GM23248 (cell line): ENCODE data around the gene CELSR1. TPM values are rescaled to one million over a fixed set of nuclear protein-coding genes. Genes with fewer than 3 reads are reported as not detected.

ENCODE experiments used
- DNase-seq: peaks from one replicate; pipeline ENCODE4 v3.0.0-alpha.2; 2015
- H2AFZ ChIP-seq: fragments of 200-600 bp; sonication (generic); 2 replicates; pipeline ENCODE4 v1.6.1; 2016; ENCODE audit warnings: antibody characterized with exemption
- H3F3A ChIP-seq: fragments of 200-600 bp; sonication (generic); 2 replicates; pipeline ENCODE4 v1.6.1; 2016; ENCODE audit warnings: mild to moderate bottlenecking, antibody characterized with exemption, mixed run types; ENCODE audit not compliant: insufficient read depth
- H3K27ac ChIP-seq: fragments of 200-600 bp; sonication (generic); 2 replicates; pipeline ENCODE4 v1.5.1; 2016; ENCODE audit warnings: mild to moderate bottlenecking
- H3K27me3 ChIP-seq: fragments of 200-600 bp; sonication (generic); replicated peaks from 2 replicates; pipeline ENCODE4 v1.6.1; 2016; ENCODE audit warnings: mild to moderate bottlenecking; ENCODE audit not compliant: insufficient read depth
- H3K36me3 ChIP-seq: fragments of 200-600 bp; sonication (generic); 2 replicates; pipeline ENCODE4 v1.6.1; 2016; ENCODE audit warnings: low read depth, mild to moderate bottlenecking
- H3K4me1 ChIP-seq: fragments of 200-600 bp; sonication (generic); 2 replicates; pipeline ENCODE4 v1.6.1; 2016; ENCODE audit warnings: mild to moderate bottlenecking; ENCODE audit not compliant: insufficient read depth
- H3K4me2 ChIP-seq: fragments of 200-600 bp; sonication (generic); one replicate; pipeline ENCODE4 v1.6.1; 2016; ENCODE audit warnings: mild to moderate bottlenecking; ENCODE audit not compliant: unreplicated experiment
- H3K4me3 ChIP-seq: fragments of 200-600 bp; sonication (generic); 2 replicates; pipeline ENCODE4 v1.5.1; 2016; ENCODE audit warnings: mild to moderate bottlenecking
- H3K79me2 ChIP-seq: fragments of 200-600 bp; sonication (generic); 2 replicates; pipeline ENCODE4 v1.6.1; 2016; ENCODE audit warnings: mild to moderate bottlenecking; ENCODE audit not compliant: insufficient read depth
- H3K9ac ChIP-seq: fragments of 200-600 bp; sonication (generic); 2 replicates; pipeline ENCODE4 v1.6.1; 2016; ENCODE audit warnings: mild to moderate bottlenecking
- H3K9me2 ChIP-seq: fragments of 200-600 bp; sonication (generic); 2 replicates; pipeline ENCODE4 v1.6.1; 2016; ENCODE audit warnings: mixed run types, mild to moderate bottlenecking, moderate library complexity; ENCODE audit not compliant: insufficient read depth
- H3K9me3 ChIP-seq: fragments of 200-600 bp; sonication (generic); one replicate; pipeline ENCODE4 v1.6.1; 2017; ENCODE audit warnings: low read depth
- H4K20me1 ChIP-seq: fragments of 200-600 bp; sonication (generic); 2 replicates; pipeline ENCODE4 v1.6.0; 2016; ENCODE audit not compliant: insufficient read depth
- EZH2 ChIP-seq: fragments of 200-600 bp; sonication (generic); IDR thresholded peaks from 2 replicates; pipeline ENCODE4 v1.6.1; 2018; ENCODE audit warnings: antibody characterized with exemption, mild to moderate bottlenecking; ENCODE audit not compliant: insufficient read depth, poor library complexity, severe bottlenecking
- EZH2phosphoT487 ChIP-seq: fragments of 200-600 bp; sonication (generic); IDR thresholded peaks from 2 replicates; pipeline ENCODE4 v1.6.1; 2018; ENCODE audit warnings: antibody characterized with exemption, moderate library complexity, mild to moderate bottlenecking, low read depth; ENCODE audit not compliant: insufficient read depth
- WGBS, 2 experiments: methylation state at CpG; one replicate each; pipeline ENCODE4 v1.1.6; 2015 to 2017; ENCODE audit warnings: low lambda C conversion rate in 2 of 2, low coverage in 1 of 2; ENCODE audit errors: missing lambda C conversion rate in 2 of 2; 5-methylcytosine and 5-hydroxymethylcytosine counted together
- in situ Hi-C: fragments of 300-500 bp; cut with MboI; formaldehyde crosslinking; loops from 2 replicates; pipeline ENCODE4 v1.15.0; 2020
- polyA plus RNA-seq: library from polyadenylated mRNA; unstranded; fragments of >200 nt; fragmentation: Nextera tagmentation; extraction: Ambion mirVana; gene quantifications from 2 replicates; pipeline ENCODE4 v1.2.1, GENCODE V29; 2016
- total RNA-seq: library from RNA; depleted of rRNA; stranded (reverse); fragments of >200 nt; shearing (Covaris generic); gene quantifications from 2 replicates; pipeline ENCODE4 v1.2.3, GENCODE V29; 2014

CELSR1 gene
- total and polyA plus RNA-seq, 2 experiments from 2014 or later = 0.23 to 0.54 TPM

DNA sequence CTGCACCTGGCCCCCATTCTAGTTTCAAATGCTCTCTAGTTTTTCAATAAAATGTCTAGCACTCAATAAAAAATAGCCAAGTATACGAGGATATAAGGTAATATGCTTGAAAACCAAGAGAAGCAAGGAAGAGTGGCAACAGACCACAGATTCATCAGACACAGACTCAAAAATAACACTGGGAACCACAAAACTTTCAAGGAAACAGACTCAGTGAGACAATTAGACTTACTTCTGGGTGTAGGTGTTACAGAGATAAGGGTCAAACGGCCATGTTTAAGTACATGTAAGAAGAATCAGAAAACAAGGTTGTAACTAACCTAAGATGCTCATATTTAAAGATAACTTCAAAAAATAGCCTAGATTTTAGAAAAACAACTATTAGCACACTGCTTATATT, 134.9 kb downstream of the CELSR1 start:
- no peak for TF ChIP-seq EZH2
- no peak for TF ChIP-seq EZH2phosphoT487
- 23 to 26% methylated on average over 2 of the region's 2 CpGs for WGBS, 2 experiments
- in situ Hi-C loops = no loop called here

GRCh38 chr22:46401370-46401769, 136.1 kb downstream of the CELSR1 start:
- no peak overlapping the region for H3K4me2 ChIP-seq
- H3K79me2 ChIP-seq = no peaks in the 10 kb centered on the region
- H3K27me3 ChIP-seq = no peaks in the 10 kb centered on the region; the same call in 1 of the 2 replicates
- H3K9me3 ChIP-seq = no peaks in the 10 kb centered on the region
- no peak for DNase-seq
- TF ChIP-seq EZH2 (no peak), EZH2phosphoT487 (no peak)
- H2AFZ ChIP-seq = no peak overlapping the region
- H3K27ac ChIP-seq = no peak overlapping the region
- no peak overlapping the region for H3K4me3 ChIP-seq
- H3F3A ChIP-seq = no peaks in the 10 kb centered on the region
- no peaks in the 10 kb centered on the region for H3K36me3 ChIP-seq
- 53 to 57% methylated on average over 10 of the region's 10 CpGs for WGBS, 2 experiments
- no peak overlapping the region for H3K9ac ChIP-seq
- H3K9me2 ChIP-seq = no peaks in the 10 kb centered on the region
- no peaks in the 10 kb centered on the region for H3K4me1 ChIP-seq
- in situ Hi-C loops = no loop called here
- H4K20me1 ChIP-seq = no peaks in the 10 kb centered on the region

More for the DNA sequence above, 134.9 kb downstream of the CELSR1 start:
- Histone ChIP-seq H3K9me3 (no peaks in the 10 kb centered on the region), H3K27ac (no peak overlapping the region), H3K4me3 (no peak overlapping the region), H3F3A (no peaks in the 10 kb centered on the region), H3K4me1 (no peaks in the 10 kb centered on the region), H3K79me2 (no peaks in the 10 kb centered on the region), H3K4me2 (no peak overlapping the region), H2AFZ (no peak overlapping the region), H3K9ac (no peak overlapping the region), H3K27me3 (no peaks in the 10 kb centered on the region; the same call in 1 of the 2 replicates), H3K36me3 (no peaks in the 10 kb centered on the region), H3K9me2 (no peaks in the 10 kb centered on the region), H4K20me1 (no peaks in the 10 kb centered on the region)
- no peak for DNase-seq

DNA sequence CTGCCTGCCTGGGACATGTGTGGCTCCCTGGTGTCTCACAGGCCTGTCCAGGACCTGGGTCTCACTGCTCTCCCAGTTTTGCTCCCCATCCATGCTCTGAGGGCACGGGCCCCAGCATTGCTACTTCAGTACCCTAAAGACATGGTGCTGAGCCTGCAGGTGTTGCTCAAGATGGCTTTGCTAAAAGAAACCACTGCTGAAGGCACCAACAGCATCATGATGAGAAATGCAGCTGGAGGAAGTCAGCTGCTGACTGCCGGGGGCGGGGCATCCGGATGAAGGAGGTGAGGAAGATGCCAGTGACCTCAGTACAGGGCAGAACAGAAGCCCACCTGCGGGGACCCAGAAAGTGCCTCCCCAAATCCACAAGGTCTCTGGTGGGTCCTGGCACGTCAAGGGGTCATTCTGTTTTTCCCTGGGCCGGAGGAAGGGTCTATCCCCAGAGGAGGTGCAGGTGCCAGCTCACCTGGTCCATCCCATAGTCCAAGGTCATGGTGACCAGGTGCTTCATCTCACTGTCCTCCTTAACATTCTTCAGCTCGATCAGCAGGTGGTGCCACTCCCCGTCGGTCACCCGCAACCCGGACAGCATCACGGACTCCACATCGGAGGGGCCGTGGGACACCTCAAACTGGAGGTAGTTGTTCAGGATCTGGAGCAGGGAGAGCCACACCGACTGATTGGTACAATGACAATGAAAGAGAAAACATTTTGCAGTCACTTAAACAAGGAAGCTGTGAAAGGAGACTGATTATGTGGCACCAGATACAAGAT, 138.0 kb downstream of the CELSR1 start:
- DNase-seq = no peak
- no peaks in the 10 kb centered on the region for H3K79me2 ChIP-seq
- no peak for TF ChIP-seq EZH2
- no peak for TF ChIP-seq EZH2phosphoT487
- WGBS, 2 experiments = 79 to 82% methylated on average over 16 of the region's 16 CpGs
- no peak overlapping the region for H3K4me2 ChIP-seq
- no peaks in the 10 kb centered on the region for H3K4me1 ChIP-seq
- no peaks in the 10 kb centered on the region; the same call in 1 of the 2 replicates for H3K27me3 ChIP-seq
- no peak overlapping the region for H3K4me3 ChIP-seq
- in situ Hi-C loops = no loop called here
- no peaks in the 10 kb centered on the region for H3F3A ChIP-seq
- no peak overlapping the region for H3K27ac ChIP-seq
- H3K9ac ChIP-seq = no peak overlapping the region
- H3K36me3 ChIP-seq = no peaks in the 10 kb centered on the region
- H3K9me2 ChIP-seq = no peaks in the 10 kb centered on the region
- H3K9me3 ChIP-seq = no peaks in the 10 kb centered on the region
- no peak overlapping the region for H2AFZ ChIP-seq
- H4K20me1 ChIP-seq = no peaks in the 10 kb centered on the region

DNA sequence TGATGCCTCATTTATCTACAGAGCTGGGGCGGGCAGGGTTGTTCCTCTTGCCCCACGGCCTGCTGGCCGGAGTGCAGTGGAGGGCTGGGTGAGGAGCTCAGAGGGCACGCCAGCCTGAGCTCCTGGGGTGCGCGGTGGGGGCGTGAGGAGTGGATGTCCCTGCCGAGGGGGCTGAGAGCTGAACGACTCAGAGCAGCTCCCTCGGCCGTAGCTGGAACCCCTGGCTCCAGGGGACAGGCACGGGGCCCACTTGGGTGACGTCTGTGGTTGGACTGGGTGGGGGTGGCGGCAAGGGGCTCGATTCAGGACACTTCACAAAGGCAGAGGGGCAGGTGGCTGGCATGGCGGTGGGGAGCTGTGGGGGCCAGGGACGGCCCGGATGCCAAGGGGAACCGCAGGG, 139.5 kb downstream of the CELSR1 start:
- no peak for DNase-seq
- no peak overlapping the region for H3K9ac ChIP-seq
- no peaks in the 10 kb centered on the region for H3K4me1 ChIP-seq
- H3K36me3 ChIP-seq = no peaks in the 10 kb centered on the region
- no peak for TF ChIP-seq EZH2phosphoT487
- TF ChIP-seq EZH2 = no peak
- H3F3A ChIP-seq = no peaks in the 10 kb centered on the region
- no peak overlapping the region for H3K27ac ChIP-seq
- H3K27me3 ChIP-seq = no peaks in the 10 kb centered on the region; the same call in 1 of the 2 replicates
- H3K9me2 ChIP-seq = no peaks in the 10 kb centered on the region
- H2AFZ ChIP-seq = no peak overlapping the region
- in situ Hi-C loops = no loop called here
- H3K4me3 ChIP-seq = no peak overlapping the region
- no peak overlapping the region for H3K4me2 ChIP-seq
- H3K79me2 ChIP-seq = no peaks in the 10 kb centered on the region
- 71 to 83% methylated on average over 15 to 19 of the region's 19 CpGs for WGBS, 2 experiments
- H3K9me3 ChIP-seq = no peaks in the 10 kb centered on the region
- no peaks in the 10 kb centered on the region for H4K20me1 ChIP-seq
